PC-9 (cell line): ENCODE data around the gene PSG4. TPM values are rescaled to one million over a fixed set of nuclear protein-coding genes. Genes with fewer than 3 reads are reported as not detected.
"Not testable (repeated sequence)": the region's sequence is repeated elsewhere in the genome, so short reads cannot be mapped to it uniquely, and the experiment has no call there.

Experiments used
- BruUV-seq: library from RNA; stranded (reverse); fragments of 400-500 nt; replicated peaks from 2 replicates; lab custom pipeline; 2021; lab: Mats Ljungman, UMichigan
- CTCF ChIA-PET: fragments of 300-600 bp; sonication (Branson Sonifier 250); formaldehyde crosslinking; loops from one replicate; lab custom pipeline; 2022; ENCODE audit warnings: antibody characterized with exemption; lab: Charles Lee
- POLR2A ChIA-PET: fragments of 300-600 bp; sonication (Branson Sonifier 250); formaldehyde crosslinking; loops from one replicate; lab custom pipeline; 2022; ENCODE audit warnings: antibody characterized with exemption; ENCODE audit not compliant: unreplicated experiment; lab: Charles Lee
- DNase-seq, 2 experiments: peaks; one replicate each; pipeline versions ENCODE4 v3.0.0 to v3.0.0-alpha.2; 2015 to 2022; ENCODE audit warnings: mixed read lengths in 1 of 2
- H2AFZ ChIP-seq: fragments of 200-600 bp; sonication (generic); 2 replicates; pipeline ENCODE4 v1.8.1; 2017; ENCODE audit warnings: antibody characterized with exemption
- H3F3A ChIP-seq: fragments of 200-600 bp; sonication (generic); 2 replicates; pipeline ENCODE4 v1.8.1; 2017; ENCODE audit warnings: antibody characterized with exemption, mild to moderate bottlenecking, low read depth; ENCODE audit not compliant: insufficient read depth
- H3K27ac ChIP-seq: fragments of 200-600 bp; sonication (generic); 2 replicates; pipeline ENCODE4 v1.6.1; 2016; ENCODE audit warnings: mixed run types
- H3K27me3 ChIP-seq: fragments of 200-600 bp; sonication (generic); 2 replicates; pipeline ENCODE4 v1.6.1; 2016; ENCODE audit warnings: low read depth, mixed run types; ENCODE audit not compliant: insufficient read depth
- H3K36me3 ChIP-seq: fragments of 200-600 bp; sonication (generic); 2 replicates; pipeline ENCODE4 v1.6.1; 2016; ENCODE audit warnings: low read depth, mixed run types
- H3K4me1 ChIP-seq: fragments of 200-600 bp; sonication (generic); replicated peaks from 2 replicates; pipeline ENCODE4 v1.6.1; 2016; ENCODE audit warnings: mixed run types; ENCODE audit not compliant: insufficient read depth
- H3K4me2 ChIP-seq: fragments of 200-600 bp; sonication (generic); 2 replicates; pipeline ENCODE4 v1.6.1; 2017; ENCODE audit warnings: mixed run types
- H3K4me3 ChIP-seq: fragments of 200-600 bp; sonication (generic); 2 replicates; pipeline ENCODE4 v1.6.1; 2016; ENCODE audit warnings: mixed run types
- H3K79me2 ChIP-seq: fragments of 200-600 bp; sonication (generic); 2 replicates; pipeline ENCODE4 v1.6.1; 2017; ENCODE audit warnings: low read depth, mixed run types
- H3K9me2 ChIP-seq: fragments of 200-600 bp; sonication (generic); 2 replicates; pipeline ENCODE4 v1.8.1; 2017; ENCODE audit warnings: mild to moderate bottlenecking; ENCODE audit not compliant: insufficient read depth
- H3K9me3 ChIP-seq: fragments of 200-600 bp; sonication (generic); 2 replicates; pipeline ENCODE4 v1.8.1; 2016; ENCODE audit warnings: low read depth; ENCODE audit not compliant: insufficient read depth
- H4K20me1 ChIP-seq: fragments of 200-600 bp; sonication (generic); 2 replicates; pipeline ENCODE4 v1.8.1; 2017; ENCODE audit not compliant: insufficient read depth
- intact Hi-C: fragments of 100-400 bp; cut with micrococcal nuclease; formaldehyde crosslinking; loops from one replicate; pipeline ENCODE4 v1.10.0; 2022; ENCODE audit not compliant: unreplicated experiment
- total RNA-seq: library from RNA; stranded (reverse); gene quantifications from 2 replicates; pipeline ENCODE4 v1.2.3, GENCODE V29; 2021
- TF ChIP-seq, protein P1 (sequence below): fragments of 200-600 bp; sonication (generic); conservative IDR thresholded peaks from 2 replicates; pipeline ENCODE4 v1.6.1; 2017; ENCODE audit warnings: mixed run types, antibody characterized with exemption, mild to moderate bottlenecking, moderate library complexity

The PSG4 gene
- total RNA-seq, 1 experiment from 2014 or later, result 0.24 TPM

- H3K9me3 ChIP-seq, H3K79me2 ChIP-seq, H4K20me1 ChIP-seq, intact Hi-C loops, CTCF ChIA-PET, H2AFZ ChIP-seq, H3K4me1 ChIP-seq, H3K4me3 ChIP-seq, H3F3A ChIP-seq, H3K36me3 ChIP-seq, H3K9me2 ChIP-seq, POLR2A ChIA-PET, H3K4me2 ChIP-seq, H3K27ac ChIP-seq, BruUV-seq, H3K27me3 ChIP-seq: not testable (repeated sequence)
- DNase-seq, result peak in 1 of 2 experiments; percentile 29
- TF ChIP-seq, protein P1, sequence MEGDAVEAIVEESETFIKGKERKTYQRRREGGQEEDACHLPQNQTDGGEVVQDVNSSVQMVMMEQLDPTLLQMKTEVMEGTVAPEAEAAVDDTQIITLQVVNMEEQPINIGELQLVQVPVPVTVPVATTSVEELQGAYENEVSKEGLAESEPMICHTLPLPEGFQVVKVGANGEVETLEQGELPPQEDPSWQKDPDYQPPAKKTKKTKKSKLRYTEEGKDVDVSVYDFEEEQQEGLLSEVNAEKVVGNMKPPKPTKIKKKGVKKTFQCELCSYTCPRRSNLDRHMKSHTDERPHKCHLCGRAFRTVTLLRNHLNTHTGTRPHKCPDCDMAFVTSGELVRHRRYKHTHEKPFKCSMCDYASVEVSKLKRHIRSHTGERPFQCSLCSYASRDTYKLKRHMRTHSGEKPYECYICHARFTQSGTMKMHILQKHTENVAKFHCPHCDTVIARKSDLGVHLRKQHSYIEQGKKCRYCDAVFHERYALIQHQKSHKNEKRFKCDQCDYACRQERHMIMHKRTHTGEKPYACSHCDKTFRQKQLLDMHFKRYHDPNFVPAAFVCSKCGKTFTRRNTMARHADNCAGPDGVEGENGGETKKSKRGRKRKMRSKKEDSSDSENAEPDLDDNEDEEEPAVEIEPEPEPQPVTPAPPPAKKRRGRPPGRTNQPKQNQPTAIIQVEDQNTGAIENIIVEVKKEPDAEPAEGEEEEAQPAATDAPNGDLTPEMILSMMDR, result peak; percentile 43; the same call in 1 of the 2 replicates
Measured at GRCh38 chr19:43198686-43199419, 6.6 kb downstream of the PSG4 start.

GRCh38 chr19:43197666-43198397 lies 7.6 kb downstream of the PSG4 start:
- BruUV-seq, H3K4me2 ChIP-seq, POLR2A ChIA-PET, DNase-seq, H3K4me1 ChIP-seq, H3K27ac ChIP-seq, H3K36me3 ChIP-seq, H3K4me3 ChIP-seq, H3K9me3 ChIP-seq, H3K9me2 ChIP-seq, H3K27me3 ChIP-seq, H3K79me2 ChIP-seq, H4K20me1 ChIP-seq, H2AFZ ChIP-seq, intact Hi-C loops, H3F3A ChIP-seq: not testable (repeated sequence)
- CTCF ChIA-PET, result interaction anchor here (0.6 kb wide), 1 partner anchor 241 kb away, joined by 4 read pairs; no protein-coding TSS in a partner anchor

DNA sequence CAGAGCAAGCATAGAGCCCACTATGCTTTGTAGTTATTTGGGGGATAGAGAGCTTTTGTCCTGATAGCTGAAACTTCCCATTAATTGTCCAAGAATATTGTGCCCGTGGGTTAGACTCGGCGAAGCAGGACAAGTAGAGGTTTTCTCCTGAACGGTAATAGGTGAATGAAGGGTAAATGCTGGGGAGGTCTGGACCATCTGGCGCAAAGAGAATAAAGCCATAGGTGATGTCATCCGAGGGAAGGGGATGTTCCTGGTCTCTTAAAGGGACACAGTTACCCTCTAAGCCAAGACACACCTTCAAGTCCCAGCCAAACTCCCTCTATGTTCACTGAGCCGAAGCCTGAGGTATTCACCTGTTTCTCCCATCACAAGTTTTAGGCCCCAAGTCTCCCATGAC lies 11.0 kb downstream of the PSG4 start:
- H3K4me3 ChIP-seq, H3K9me2 ChIP-seq, POLR2A ChIA-PET, H3K9me3 ChIP-seq, H3K4me2 ChIP-seq, DNase-seq, H3K27me3 ChIP-seq, CTCF ChIA-PET, H3K4me1 ChIP-seq, H3K27ac ChIP-seq, BruUV-seq, H4K20me1 ChIP-seq, H2AFZ ChIP-seq, H3K79me2 ChIP-seq, H3K36me3 ChIP-seq, H3F3A ChIP-seq: not testable (repeated sequence)
- intact Hi-C loops, result loop anchor here (2.0 kb wide), 1 partner anchor 70 kb away; no protein-coding TSS in a partner anchor

- BruUV-seq, H3K9me2 ChIP-seq, H3K79me2 ChIP-seq, H3K4me2 ChIP-seq, DNase-seq, H3K27ac ChIP-seq, H3K4me3 ChIP-seq, POLR2A ChIA-PET, H4K20me1 ChIP-seq, intact Hi-C loops, H3K27me3 ChIP-seq, H3F3A ChIP-seq, H2AFZ ChIP-seq, H3K9me3 ChIP-seq, H3K4me1 ChIP-seq, H3K36me3 ChIP-seq: not testable (repeated sequence)
- CTCF ChIA-PET, result interaction anchor here (0.6 kb wide), 1 partner anchor 29 kb away, joined by 3 read pairs; no protein-coding TSS in a partner anchor
Measured at GRCh38 chr19:43192381-43193155, 12.9 kb downstream of the PSG4 start.
